RCC 7860 (cell line): ENCODE data around the gene SLC27A3.

ENCODE experiments used
- DNase-seq: peaks from one replicate; pipeline ENCODE4 v3.0.0-alpha.2; 2015; ENCODE audit warnings: low spot score
- FAIRE-seq: peaks from 2 replicates; lab custom pipeline; 2012; peaks lifted over from hg19 to GRCh38; lab: Jason Lieb, UNC

The SLC27A3 gene

GRCh38 chr1:153796786-153797659 lies 21.8 kb downstream of the SLC27A3 start:
- FAIRE-seq (peak; percentile 10), DNase-seq (peak; percentile 54)

- FAIRE-seq (no peak), DNase-seq (no peak)
Observed at GRCh38 chr1:153798468-153798780, 23.2 kb downstream of the SLC27A3 start.

GRCh38 chr1:153799016-153799415 lies 23.8 kb downstream of the SLC27A3 start:
- no peak for FAIRE-seq

GRCh38 chr1:153799566-153800465 lies 24.6 kb downstream of the SLC27A3 start:
- DNase-seq (no peak), FAIRE-seq (no peak)

More at GRCh38 chr1:153799016-153799415, 23.8 kb downstream of the SLC27A3 start:
- no peak for DNase-seq

- DNase-seq (no peak), FAIRE-seq (no peak)
Observed at GRCh38 chr1:153800516-153800915, 25.3 kb downstream of the SLC27A3 start.

GRCh38 chr1:153801028-153801625 lies 25.9 kb downstream of the SLC27A3 start:
- FAIRE-seq, result no peak
- no peak for DNase-seq

- no peak for FAIRE-seq
Observed at GRCh38 chr1:153801786-153802697, 26.8 kb downstream of the SLC27A3 start.

GRCh38 chr1:153803470-153804056 lies 28.4 kb downstream of the SLC27A3 start:
- FAIRE-seq (no peak), DNase-seq (no peak)

More at GRCh38 chr1:153801786-153802697, 26.8 kb downstream of the SLC27A3 start:
- DNase-seq, result no peak

GRCh38 chr1:153804112-153804511 lies 28.9 kb downstream of the SLC27A3 start:
- no peak for DNase-seq
- FAIRE-seq, result no peak

- FAIRE-seq (peak; percentile 79), DNase-seq (peak; percentile 87)
Observed at GRCh38 chr1:153805042-153805745, 30.0 kb downstream of the SLC27A3 start.

GRCh38 chr1:153805886-153806719 lies 30.9 kb downstream of the SLC27A3 start:
- no peak for FAIRE-seq
- no peak for DNase-seq

- DNase-seq (no peak), FAIRE-seq (no peak)
Observed at GRCh38 chr1:153816283-153816889, 41.2 kb downstream of the SLC27A3 start.

GRCh38 chr1:153818876-153819275 lies 43.7 kb downstream of the SLC27A3 start:
- FAIRE-seq, result no peak
- DNase-seq, result no peak

- no peak for FAIRE-seq
Observed at GRCh38 chr1:153827168-153827964, 52.2 kb downstream of the SLC27A3 start.

More at GRCh38 chr1:153827168-153827964, 52.2 kb downstream of the SLC27A3 start:
- no peak for DNase-seq
